B cell (primary cell): ENCODE measurements around the gene BEST2. TPM values are rescaled to one million over a fixed set of nuclear protein-coding genes. Genes with fewer than 3 reads are reported as not detected.

Source experiments
- ATAC-seq: fragments of 200-7000 bp; cut with Tn5 transposase; one replicate; pipeline ENCODE4 v1.10.0; 2021; ENCODE audit warnings: low read depth, mild to moderate bottlenecking, moderate number of reproducible peaks, moderate library complexity
- CTCF ChIA-PET: fragments of 350-600 bp; sonication (Branson Sonifier 250); formaldehyde crosslinking; loops from one replicate; lab custom pipeline; 2021; ENCODE audit warnings: antibody characterized with exemption, inconsistent platforms; lab: Charles Lee
- POLR2A ChIA-PET: fragments of 350-600 bp; sonication (Branson Sonifier 250); formaldehyde crosslinking; loops from one replicate; lab custom pipeline; 2021; ENCODE audit warnings: antibody characterized with exemption; lab: Charles Lee
- DNase-seq: peaks from one replicate; pipeline ENCODE4 v3.0.0; 2013
- H2AFZ ChIP-seq: 2 replicates; pipeline ENCODE4 v1.6.1; 2012; ENCODE audit warnings: mild to moderate bottlenecking, low read depth, low read length; ENCODE audit not compliant: insufficient read depth, poor library complexity, severe bottlenecking
- H3K27ac ChIP-seq, 2 donors: 1 replicate in 1 of 2; 2 replicates in 1 of 2; pipeline ENCODE4 v1.5.1; 2012 to 2013; ENCODE audit warnings: low read length in 2 of 2, mild to moderate bottlenecking in 2 of 2, moderate library complexity in 1 of 2
- H3K27me3 ChIP-seq, 4 experiments: fragments of 200-600 bp in 1 of 4; sonication (generic) in 1 of 4; replicated peaks in 1 of 4; 1 replicate in 2 of 4; 2 replicates in 2 of 4; pipeline versions ENCODE4 v1.6.1 to v1.7.0; 2013 to 2016; ENCODE audit warnings: low read length in 3 of 4, mild to moderate bottlenecking in 2 of 4, mixed read lengths in 1 of 4, moderate library complexity in 1 of 4; ENCODE audit not compliant: insufficient read depth in 4 of 4, control insufficient read depth in 3 of 4; ENCODE audit errors: control extremely low read depth in 1 of 4
- H3K36me3 ChIP-seq, 2 experiments: replicated peaks in 1 of 2; 1 replicate in 1 of 2; 2 replicates in 1 of 2; pipeline versions ENCODE4 v1.6.1 to v1.7.1; 2013; ENCODE audit warnings: low read length in 1 of 2; ENCODE audit not compliant: insufficient read depth in 2 of 2, control insufficient read depth in 1 of 2; ENCODE audit errors: control extremely low read depth in 1 of 2, extremely low read depth in 1 of 2
- H3K4me1 ChIP-seq, 2 donors: fragments of 200-600 bp in 1 of 2; sonication (generic) in 1 of 2; 1 replicate in 1 of 2; 2 replicates in 1 of 2; pipeline versions ENCODE4 v1.5.1 to v1.6.1; 2013 to 2017; ENCODE audit warnings: low read length in 2 of 2; ENCODE audit not compliant: control insufficient read depth in 2 of 2, insufficient read depth in 2 of 2
- H3K4me2 ChIP-seq: replicated peaks from 2 replicates; pipeline ENCODE3; 2012; ENCODE audit warnings: mild to moderate bottlenecking, low read depth, low read length; ENCODE audit not compliant: poor library complexity, severe bottlenecking
- H3K4me3 ChIP-seq, 5 experiments: fragments of 200-600 bp in 1 of 5; sonication (generic) in 1 of 5; 1 replicate in 3 of 5; 2 replicates in 2 of 5; pipeline versions ENCODE4 v1.5.1 to v1.7.0; 2011 to 2016; ENCODE audit warnings: low read length in 4 of 5, mild to moderate bottlenecking in 4 of 5, low read depth in 2 of 5, control low read depth in 1 of 5, moderate library complexity in 1 of 5; ENCODE audit not compliant: insufficient read depth in 1 of 5; ENCODE audit errors: control extremely low read depth in 1 of 5, extremely low read depth in 1 of 5
- H3K79me2 ChIP-seq: fragments of 200-600 bp; sonication (generic); one replicate; pipeline ENCODE4 v1.6.0; 2016; ENCODE audit warnings: low read length; ENCODE audit not compliant: control insufficient read depth, insufficient read depth
- H3K9ac ChIP-seq: fragments of 200-600 bp; sonication (generic); 2 replicates; pipeline ENCODE4 v1.6.1; 2017; ENCODE audit warnings: mild to moderate bottlenecking, low read length, moderate library complexity
- H3K9me3 ChIP-seq, 3 donors: one replicate each; pipeline versions ENCODE4 v1.6.1 to v1.7.1; 2013; ENCODE audit warnings: low read length in 2 of 3; ENCODE audit not compliant: control insufficient read depth in 2 of 3, insufficient read depth in 1 of 3; ENCODE audit errors: control extremely low read depth in 1 of 3
- H4K20me1 ChIP-seq: 2 replicates; pipeline ENCODE4 v1.6.0; 2012; ENCODE audit warnings: mild to moderate bottlenecking, low read length; ENCODE audit not compliant: insufficient read depth, control insufficient read depth, poor library complexity, severe bottlenecking
- H3K27ac Mint-ChIP-seq: one replicate; pipeline ENCODE4 v1.8.0; 2021; ENCODE audit warnings: mixed read lengths
- H3K27me3 Mint-ChIP-seq: one replicate; pipeline ENCODE4 v1.8.0; 2021; ENCODE audit warnings: mixed read lengths
- H3K4me1 Mint-ChIP-seq: one replicate; pipeline ENCODE4 v1.8.0; 2021; ENCODE audit warnings: mixed read lengths
- H3K4me3 Mint-ChIP-seq: one replicate; pipeline ENCODE4 v1.8.0; 2021; ENCODE audit warnings: mixed read lengths
- H3K9me3 Mint-ChIP-seq: one replicate; pipeline ENCODE4 v1.8.0; 2022; ENCODE audit warnings: mixed read lengths; ENCODE audit not compliant: insufficient read depth
- EZH2 ChIP-seq: IDR thresholded peaks from 2 replicates; pipeline ENCODE4 v1.6.1; 2012; ENCODE audit warnings: borderline replicate concordance, low read depth, mild to moderate bottlenecking, moderate library complexity, low read length; ENCODE audit not compliant: insufficient read depth, poor library complexity, severe bottlenecking
- WGBS: methylation state at CpG from one replicate; pipeline ENCODE4 v1.1.5; 2013; ENCODE audit warnings: missing lambda C conversion rate; ENCODE audit not compliant: insufficient coverage; 5-methylcytosine and 5-hydroxymethylcytosine counted together
- intact Hi-C: fragments of 100-400 bp; cut with micrococcal nuclease; formaldehyde crosslinking; loops from one replicate; pipeline ENCODE4 v1.10.0; 2022
- polyA plus RNA-seq: library from polyadenylated mRNA; depleted of rRNA; stranded (reverse); fragments of >200 nt; gene quantifications from 2 replicates; pipeline ENCODE4 v1.2.3, GENCODE V29; 2012
- total RNA-seq, 2 donors: library from RNA; stranded (reverse); fragments of 120-200 nt in 1 of 2; gene quantifications; 1 replicate in 1 of 2; 2 replicates in 1 of 2; pipeline versions ENCODE4 v1.2.3 to v1.2.4, GENCODE V29; 2013 to 2022
- TF ChIP-seq, protein P1 (sequence below): fragments of 200-600 bp; IDR thresholded peaks from one replicate; pipeline ENCODE4 v1.8.0; 2022; ENCODE audit warnings: antibody characterized with exemption, mild to moderate bottlenecking

BEST2 gene
- total and polyA plus RNA-seq, 2 donors (not counting 1 experiment from before 2014, with no cell fraction given) = 0.07 TPM; not detected in 1

DNA sequence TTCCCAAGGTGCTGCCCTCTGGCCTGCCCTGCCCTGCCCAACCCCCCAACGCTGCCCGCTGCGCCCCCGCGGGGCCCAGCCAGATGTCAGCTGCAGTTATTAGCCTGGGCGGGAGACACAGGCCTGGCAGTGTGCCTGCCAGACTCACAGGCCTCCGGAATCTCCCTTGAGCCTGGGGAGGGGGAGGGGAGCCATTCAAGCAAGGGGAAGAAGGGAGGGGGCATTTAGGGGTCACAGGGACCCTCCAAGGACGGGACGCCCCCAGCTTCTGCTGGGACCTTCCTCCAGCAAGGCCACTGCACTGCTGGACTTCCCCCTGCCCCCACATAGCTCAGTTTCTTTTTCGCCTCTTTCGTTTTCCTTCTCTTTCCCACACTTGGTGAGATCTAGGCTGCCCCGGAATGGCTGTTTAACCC lies 37.1 kb downstream of the BEST2 start:
- intact Hi-C loops = loop anchor here (5.0 kb wide), 1 partner anchor 1206 kb away; no protein-coding TSS in a partner anchor
- no peak for ATAC-seq
- WGBS = 0% methylated on average over 5 of the region's 12 CpGs

More for the DNA sequence above, 37.1 kb downstream of the BEST2 start:
- CTCF ChIA-PET = interaction anchor here (0.5 to 5.0 kb wide), 5 partner anchors 8 to 188 kb away, joined by 3 to 65 read pairs (median 4); no protein-coding TSS in a partner anchor
- no peaks in the 10 kb centered on the region for H3K27me3 Mint-ChIP-seq
- Histone ChIP-seq H3K27me3 (no peaks in the 10 kb centered on the region), H3K4me3 (peak overlapping the region; percentile 38 to 99 (median 67)), H4K20me1 (peaks cover 19% of the 10 kb centered on the region), H3K4me1 (peaks cover 56 to 67% of the 10 kb centered on the region in 2 donors), H3K9ac (peak overlapping the region; percentile 86), H3K36me3 (peaks cover 0 to 4% of the 10 kb centered on the region in 2 experiments), H3K4me2 (peak overlapping the region; percentile 91), H3K9me3 (no peaks in the 10 kb centered on the region), H2AFZ (no peak overlapping the region), H3K27ac (peak overlapping the region; percentile 95 to 97), H3K79me2 (peaks cover 20% of the 10 kb centered on the region)
- DNase-seq = peak; percentile 90
- H3K27ac Mint-ChIP-seq = peak overlapping the region; percentile 97
- H3K9me3 Mint-ChIP-seq = no peaks in the 10 kb centered on the region
- H3K4me1 Mint-ChIP-seq = peaks cover 33% of the 10 kb centered on the region
- POLR2A ChIA-PET = interaction anchor here (0.6 to 4.5 kb wide), 6 partner anchors 11 to 1049 kb away, joined by 3 to 36 read pairs (median 4); partner anchors contain the start of gene FBXW9
- H3K4me3 Mint-ChIP-seq = peak overlapping the region; percentile 92
- no peak for TF ChIP-seq EZH2
- TF ChIP-seq, protein P1, sequence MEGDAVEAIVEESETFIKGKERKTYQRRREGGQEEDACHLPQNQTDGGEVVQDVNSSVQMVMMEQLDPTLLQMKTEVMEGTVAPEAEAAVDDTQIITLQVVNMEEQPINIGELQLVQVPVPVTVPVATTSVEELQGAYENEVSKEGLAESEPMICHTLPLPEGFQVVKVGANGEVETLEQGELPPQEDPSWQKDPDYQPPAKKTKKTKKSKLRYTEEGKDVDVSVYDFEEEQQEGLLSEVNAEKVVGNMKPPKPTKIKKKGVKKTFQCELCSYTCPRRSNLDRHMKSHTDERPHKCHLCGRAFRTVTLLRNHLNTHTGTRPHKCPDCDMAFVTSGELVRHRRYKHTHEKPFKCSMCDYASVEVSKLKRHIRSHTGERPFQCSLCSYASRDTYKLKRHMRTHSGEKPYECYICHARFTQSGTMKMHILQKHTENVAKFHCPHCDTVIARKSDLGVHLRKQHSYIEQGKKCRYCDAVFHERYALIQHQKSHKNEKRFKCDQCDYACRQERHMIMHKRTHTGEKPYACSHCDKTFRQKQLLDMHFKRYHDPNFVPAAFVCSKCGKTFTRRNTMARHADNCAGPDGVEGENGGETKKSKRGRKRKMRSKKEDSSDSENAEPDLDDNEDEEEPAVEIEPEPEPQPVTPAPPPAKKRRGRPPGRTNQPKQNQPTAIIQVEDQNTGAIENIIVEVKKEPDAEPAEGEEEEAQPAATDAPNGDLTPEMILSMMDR = no peak
